Measurements from ENCODE around the gene HMX1. TPM values are rescaled to one million over a fixed set of nuclear protein-coding genes. Genes with fewer than 3 reads are reported as not detected.

The HMX1 gene
- total and polyA plus RNA-seq, 10 of the 15 experiments (the other 5 are each of a cell fraction or from before 2014, with no cell fraction given): not detected

DNA sequence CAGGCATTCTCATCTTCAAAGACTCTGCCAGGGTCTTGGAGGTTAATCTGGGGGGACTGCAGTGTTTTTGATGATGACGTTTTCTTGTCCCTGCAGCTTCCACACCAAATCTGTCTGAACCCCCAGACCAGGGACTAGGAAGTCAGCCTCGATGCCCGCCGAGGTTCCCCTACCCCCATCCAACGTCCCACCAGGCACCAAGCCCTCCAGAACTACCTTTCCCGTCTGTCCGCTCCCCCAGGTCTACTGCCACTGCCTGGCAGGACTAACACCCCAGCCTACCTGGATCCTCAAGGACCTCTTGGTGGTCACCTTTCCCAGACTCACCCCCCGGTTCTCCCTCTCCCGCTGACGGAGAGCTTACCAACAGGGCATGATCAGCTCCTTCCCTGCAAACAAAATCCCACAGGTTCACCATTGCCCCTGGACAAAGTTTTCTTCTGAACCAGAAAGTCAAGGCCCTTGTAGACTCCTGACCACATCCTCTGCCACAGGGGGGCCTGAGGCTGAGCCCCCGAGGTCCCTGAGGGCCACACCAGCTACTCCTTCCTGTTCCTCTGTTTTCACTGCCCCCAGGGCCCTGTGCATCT lies 40.9 kb downstream of the HMX1 start:
- H3K79me2 ChIP-seq (ENCODE audit: control insufficient read depth, insufficient read depth, low read length): no peaks in the 10 kb centered on the region
- ChIA-PET RAD21 (ENCODE audit: unreplicated experiment) (no interaction called here), POLR2A (no interaction called here), SMC1A (ENCODE audit: uncharacterized antibody, unreplicated experiment) (no interaction called here), CTCF (no interaction called here)
- no peak overlapping the region for H3K9ac ChIP-seq (ENCODE audit: control insufficient read depth, insufficient read depth, low read length)
- H3K36me3 ChIP-seq (ENCODE audit: control insufficient read depth in 2 of 2, insufficient read depth in 2 of 2, low read length in 1 of 2): no peaks in the 10 kb centered on the region
- no peak for ATAC-seq
- no peaks in the 10 kb centered on the region; the same call in 2 of the 3 replicates for H3K9me3 ChIP-seq (replicated peaks; ENCODE audit: control insufficient read depth, insufficient read depth, low read length)
- no peaks in the 10 kb centered on the region for H3K27me3 ChIP-seq (replicated peaks in 1 of 2; ENCODE audit: control insufficient read depth in 2 of 2, insufficient read depth in 2 of 2, low read length in 1 of 2)
- H3K4me1 ChIP-seq (ENCODE audit: control insufficient read depth, insufficient read depth, low read length): no peaks in the 10 kb centered on the region
- no peak overlapping the region for H3K4me3 ChIP-seq
- H4K20me1 ChIP-seq (ENCODE audit: control insufficient read depth, insufficient read depth): no peaks in the 10 kb centered on the region
- in situ Hi-C loops (cut with MboI): no loop called here
- H3K27ac ChIP-seq (ENCODE audit: control insufficient read depth, insufficient read depth): no peak overlapping the region
- no peak overlapping the region for H3K4me2 ChIP-seq (ENCODE audit: control insufficient read depth, insufficient read depth)
- intact Hi-C loops (cut with micrococcal nuclease; ENCODE audit: unreplicated experiment): no loop called here
- no peak for DNase-seq (ENCODE audit: low read depth, low spot score)
- FAIRE-seq: no peak
- 24% methylated on average over 11 of the region's 11 CpGs for WGBS (ENCODE audit: insufficient coverage, insufficient replicate concordance, low lambda C conversion rate, missing lambda C conversion rate)
- no TSS peak for BruUV-seq (replicated peaks)
- no peak overlapping the region for H2AFZ ChIP-seq (ENCODE audit: control insufficient read depth, low read depth, low read length)
- no peak for TF ChIP-seq RAD51 (IDR thresholded peaks at IDR 0.05)
- no peak for TF ChIP-seq DPF2 (IDR thresholded peaks at IDR 0.05)
- TF ChIP-seq RAD21 (IDR thresholded peaks at IDR 0.05; ENCODE audit: insufficient read depth, low read depth, low read length): no peak
- TF ChIP-seq LARP7 (IDR thresholded peaks at IDR 0.05): no peak
- TF ChIP-seq, protein P1, sequence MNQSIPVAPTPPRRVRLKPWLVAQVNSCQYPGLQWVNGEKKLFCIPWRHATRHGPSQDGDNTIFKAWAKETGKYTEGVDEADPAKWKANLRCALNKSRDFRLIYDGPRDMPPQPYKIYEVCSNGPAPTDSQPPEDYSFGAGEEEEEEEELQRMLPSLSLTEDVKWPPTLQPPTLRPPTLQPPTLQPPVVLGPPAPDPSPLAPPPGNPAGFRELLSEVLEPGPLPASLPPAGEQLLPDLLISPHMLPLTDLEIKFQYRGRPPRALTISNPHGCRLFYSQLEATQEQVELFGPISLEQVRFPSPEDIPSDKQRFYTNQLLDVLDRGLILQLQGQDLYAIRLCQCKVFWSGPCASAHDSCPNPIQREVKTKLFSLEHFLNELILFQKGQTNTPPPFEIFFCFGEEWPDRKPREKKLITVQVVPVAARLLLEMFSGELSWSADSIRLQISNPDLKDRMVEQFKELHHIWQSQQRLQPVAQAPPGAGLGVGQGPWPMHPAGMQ (IDR thresholded peaks at IDR 0.05; ENCODE audit: borderline replicate concordance): no peak
- TF ChIP-seq IRF3 (IDR thresholded peaks at IDR 0.05): no peak
- no peak for TF ChIP-seq ZNF622 (IDR thresholded peaks at IDR 0.05)
- TF ChIP-seq SMAD5 (IDR thresholded peaks at IDR 0.05; ENCODE audit: low read depth): no peak
- TF ChIP-seq ATF7 (IDR thresholded peaks at IDR 0.05; ENCODE audit: low read depth): no peak
- no peak for TF ChIP-seq CHD1 (IDR thresholded peaks at IDR 0.05; ENCODE audit: low read depth, low read length)
- no peak for TF ChIP-seq HDGF (IDR thresholded peaks at IDR 0.05)
- no peak for TF ChIP-seq PAX8 (IDR thresholded peaks at IDR 0.05)
- no peak for TF ChIP-seq RCOR1 (conservative IDR thresholded peaks at IDR 0.05; ENCODE audit: low read depth, low read length)
- no peak for TF ChIP-seq POLR2AphosphoS2 (IDR thresholded peaks at IDR 0.05; ENCODE audit: low read depth, low read length)
- no peak for TF ChIP-seq CHD2 (IDR thresholded peaks at IDR 0.05; ENCODE audit: borderline replicate concordance, low read depth, low read length)
- no peak for TF ChIP-seq NR2F1 (conservative IDR thresholded peaks at IDR 0.05)
- no peak for TF ChIP-seq GABPA (IDR thresholded peaks at IDR 0.05; ENCODE audit: low read depth)
- TF ChIP-seq SIX5 (IDR thresholded peaks at IDR 0.05; ENCODE audit: low read depth, low read length, severe bottlenecking): no peak
- no peak for TF ChIP-seq CBX3 (IDR thresholded peaks at IDR 0.05; ENCODE audit: borderline replicate concordance, low read depth)
- TF ChIP-seq ZNF384 (IDR thresholded peaks at IDR 0.05; ENCODE audit: borderline replicate concordance, low read depth, low read length): no peak
